Activated gamma-delta T cell (primary cell): ENCODE results near the gene DPP6.

Experiments
- DNase-seq: peaks from one replicate; lab custom pipeline; 2025; lab: John Stamatoyannopoulos, UW

The DPP6 gene

DNA sequence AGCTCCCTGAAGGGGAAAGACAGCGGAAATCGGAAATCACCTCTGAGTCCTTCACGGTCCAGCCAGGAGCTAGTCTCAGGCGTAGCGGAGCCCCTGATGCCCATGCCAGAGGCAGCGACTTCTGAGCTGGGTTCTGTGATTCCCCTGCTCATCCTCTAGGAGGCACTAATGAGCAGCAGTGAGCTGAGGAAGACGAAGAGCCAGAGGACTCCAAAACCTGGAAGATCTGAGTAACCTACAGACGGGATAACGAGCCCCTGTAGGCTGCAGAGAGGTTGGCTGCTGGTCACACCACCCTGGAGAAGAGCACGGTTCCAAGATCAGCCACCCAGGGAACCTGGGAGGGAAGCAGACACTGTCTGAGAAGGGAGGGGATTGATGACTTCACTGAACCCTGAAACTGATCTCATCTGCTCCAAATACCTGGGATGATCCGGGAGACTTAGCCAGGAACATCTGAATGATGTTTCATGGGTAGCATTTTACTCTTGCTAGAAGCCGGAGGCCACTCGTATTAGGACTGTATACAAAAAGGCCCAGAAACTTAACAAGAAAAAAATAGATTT, 646.6 kb downstream of the DPP6 start:
- no peak for DNase-seq

DNA sequence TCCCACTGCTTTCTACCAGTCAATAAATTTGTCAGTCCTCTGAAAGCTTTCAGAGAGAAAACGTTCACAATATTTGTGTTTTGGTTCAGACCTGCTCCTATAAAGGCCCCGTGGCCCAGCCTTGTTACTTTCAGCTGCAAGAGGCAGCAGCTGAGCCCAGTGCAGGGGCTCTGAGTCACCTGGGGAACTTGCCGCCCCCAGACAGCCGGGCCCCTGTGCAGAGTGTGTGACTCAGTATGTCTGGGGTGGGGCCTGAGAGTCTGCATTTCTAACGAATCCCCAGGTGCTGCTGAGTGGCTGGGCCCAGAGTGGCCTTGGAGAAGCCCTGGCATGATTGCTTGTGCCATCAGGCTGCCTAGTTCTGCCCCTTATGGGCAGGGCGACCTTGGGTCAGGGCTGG, 647.2 kb downstream of the DPP6 start:
- no peak for DNase-seq

DNA sequence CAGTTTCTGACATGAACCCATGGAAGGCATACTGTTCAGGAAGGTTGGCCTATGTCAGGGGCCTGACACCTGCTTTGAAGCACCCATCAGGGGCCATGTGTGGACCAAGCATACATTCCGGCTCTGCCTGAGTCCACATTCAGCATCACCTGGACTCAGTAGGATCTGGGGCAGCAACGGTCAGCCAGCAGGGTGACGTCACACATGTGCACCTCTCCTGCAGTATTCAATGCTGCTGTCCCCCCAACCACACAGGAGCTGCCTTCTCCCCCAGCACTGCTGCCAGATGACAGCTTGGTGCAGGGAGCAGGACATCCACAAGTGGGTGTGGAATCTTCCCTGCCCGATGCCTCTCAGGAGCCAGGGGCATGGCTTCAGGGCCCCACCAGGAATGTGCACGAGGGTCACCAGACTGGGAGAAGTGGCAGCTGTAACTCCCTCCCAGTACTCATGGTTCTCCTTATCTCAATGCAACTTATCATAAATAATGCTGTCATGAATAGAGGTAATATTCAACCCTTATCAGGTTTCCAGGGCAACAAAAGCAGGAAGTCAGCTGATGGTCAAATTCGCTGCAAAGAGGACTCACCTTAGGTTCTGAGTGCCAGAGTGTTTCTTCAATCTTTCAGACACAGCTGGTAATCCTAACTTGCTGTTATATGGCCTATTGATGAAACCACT, 657.8 kb downstream of the DPP6 start:
- DNase-seq: no peak

DNA sequence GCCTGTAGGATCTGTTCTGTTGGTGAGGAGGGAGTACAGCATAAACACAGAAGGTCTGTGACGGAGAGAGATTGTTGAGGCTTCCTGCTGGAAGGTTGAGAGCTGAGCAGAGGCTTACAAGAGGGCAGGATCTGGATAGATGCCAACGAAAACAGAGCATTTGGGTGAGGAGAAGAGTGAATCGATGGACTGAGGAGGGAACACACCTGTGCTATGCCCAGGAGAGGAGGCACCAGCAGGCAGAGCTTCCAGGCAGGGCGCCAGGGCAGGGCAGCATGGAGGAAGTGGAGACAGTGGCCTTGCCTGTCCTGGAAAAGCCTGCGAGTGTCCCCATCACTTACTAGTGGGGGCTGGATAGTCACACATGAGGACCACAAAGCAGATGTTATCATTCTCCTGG, 667.8 kb downstream of the DPP6 start:
- DNase-seq: no peak

DNA sequence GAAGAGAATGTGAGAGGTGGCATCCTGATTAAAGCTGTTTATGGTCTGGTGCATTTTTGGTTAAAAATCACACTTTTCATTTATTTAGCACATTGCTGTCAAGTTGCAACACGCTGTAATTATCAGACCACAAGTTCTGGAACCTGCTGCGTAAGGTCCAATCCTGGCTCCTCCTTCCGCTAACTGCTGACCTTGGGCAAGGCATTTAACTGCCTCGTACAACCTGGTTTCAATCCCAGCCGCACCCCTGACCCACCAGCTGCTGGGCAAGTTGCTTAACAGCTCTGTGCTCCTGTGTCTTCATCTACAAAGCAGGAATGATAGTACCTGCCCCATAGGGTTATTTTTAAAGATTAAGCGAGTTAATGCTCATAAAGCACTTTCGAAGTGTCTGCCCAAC, 668.9 kb downstream of the DPP6 start:
- no peak for DNase-seq

DNA sequence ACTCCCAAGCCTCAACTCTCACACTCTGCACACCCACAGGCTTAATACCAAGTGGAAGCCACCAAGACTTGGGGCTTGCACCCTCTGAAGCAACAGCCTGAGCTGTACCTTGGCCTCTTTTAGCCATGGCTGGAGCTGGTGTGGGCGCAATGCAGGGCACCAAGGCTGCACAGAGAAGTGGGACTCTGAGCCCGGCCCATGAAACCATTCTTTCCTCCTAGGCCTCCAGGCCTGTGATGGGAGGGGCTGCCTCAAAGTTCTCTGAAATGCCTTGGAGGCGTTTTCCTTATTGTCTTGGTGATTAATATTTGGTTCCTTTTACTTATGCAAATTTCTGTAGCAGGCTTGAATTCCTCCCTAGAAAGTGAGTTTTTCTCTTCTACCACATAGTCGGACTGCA, 674.2 kb downstream of the DPP6 start:
- DNase-seq: no peak

DNA sequence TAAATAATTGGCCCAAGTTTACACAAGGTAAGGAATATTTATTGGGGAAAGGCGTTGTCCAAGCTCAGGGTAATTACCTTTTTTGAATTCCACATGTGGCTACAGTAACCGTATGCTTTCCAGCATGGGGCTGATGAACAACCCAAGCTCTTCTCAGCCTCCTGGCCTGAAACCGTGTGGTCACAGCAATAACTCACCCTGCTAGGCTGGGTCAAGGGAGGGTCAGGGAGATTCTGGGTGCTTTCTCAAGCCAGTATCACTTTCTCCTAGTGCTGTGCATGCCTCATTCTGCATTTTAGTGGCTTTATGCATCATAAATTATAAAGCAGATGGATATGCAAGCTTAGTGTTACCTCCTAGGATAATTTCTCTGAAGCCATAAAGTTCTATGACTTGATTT, 676.9 kb downstream of the DPP6 start:
- DNase-seq: no peak

DNA sequence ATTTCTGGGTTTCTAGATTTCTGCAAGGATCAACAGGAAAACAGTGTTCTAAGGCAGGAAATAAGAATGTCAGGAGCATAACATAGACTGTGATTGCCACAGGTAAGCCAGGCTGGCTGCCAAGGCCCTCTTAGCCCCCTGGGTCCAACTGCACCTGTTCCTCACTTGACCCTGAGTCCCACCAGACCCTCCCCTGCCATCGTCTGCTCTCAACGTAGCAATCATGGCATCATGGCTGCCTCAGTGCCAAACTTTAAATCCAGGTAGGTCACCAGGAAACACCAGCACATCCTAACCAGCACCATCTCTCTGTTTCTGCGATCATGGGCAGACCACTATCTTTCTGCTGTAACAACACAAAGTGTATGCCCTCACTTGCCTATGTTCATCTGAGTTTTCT, 683.6 kb downstream of the DPP6 start:
- DNase-seq: no peak

DNA sequence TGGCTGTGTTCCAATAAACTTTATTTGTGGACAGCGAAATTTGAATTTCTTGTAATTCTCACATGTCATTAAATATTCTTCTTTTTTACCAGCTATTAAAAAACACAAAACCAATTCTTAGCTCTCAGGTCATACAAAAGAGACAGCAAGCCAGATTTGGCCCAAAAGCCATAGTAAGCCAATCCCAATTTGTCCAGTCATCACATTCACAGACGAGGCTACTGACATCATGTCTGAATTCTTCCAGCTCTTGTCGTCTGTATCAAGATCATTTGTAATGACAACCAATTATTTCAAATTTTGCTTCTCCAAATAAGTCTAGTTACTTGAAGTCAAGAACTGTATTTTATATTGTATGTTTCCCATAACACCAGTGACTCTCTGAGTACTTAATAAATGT, 684.2 kb downstream of the DPP6 start:
- DNase-seq: no peak

DNA sequence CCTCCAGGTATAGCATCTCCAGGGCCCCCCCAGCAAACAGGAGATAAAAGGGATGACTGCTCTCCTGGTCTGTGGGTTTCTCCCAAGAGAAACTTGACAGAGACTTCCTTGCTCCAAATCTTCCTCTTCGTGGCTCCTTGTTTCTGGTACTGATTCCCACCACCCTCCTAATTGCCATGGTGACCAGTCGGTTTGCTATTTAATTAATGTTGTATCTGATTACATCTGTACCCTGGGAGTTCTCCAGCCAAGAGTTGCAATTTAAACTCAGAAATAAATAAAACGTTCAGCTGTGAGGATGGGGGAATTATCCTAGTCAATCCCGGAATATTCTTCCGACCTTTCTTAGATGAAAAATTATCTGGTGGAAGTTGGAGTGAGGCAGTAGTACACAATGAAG, 686.0 kb downstream of the DPP6 start:
- DNase-seq: no peak

DNA sequence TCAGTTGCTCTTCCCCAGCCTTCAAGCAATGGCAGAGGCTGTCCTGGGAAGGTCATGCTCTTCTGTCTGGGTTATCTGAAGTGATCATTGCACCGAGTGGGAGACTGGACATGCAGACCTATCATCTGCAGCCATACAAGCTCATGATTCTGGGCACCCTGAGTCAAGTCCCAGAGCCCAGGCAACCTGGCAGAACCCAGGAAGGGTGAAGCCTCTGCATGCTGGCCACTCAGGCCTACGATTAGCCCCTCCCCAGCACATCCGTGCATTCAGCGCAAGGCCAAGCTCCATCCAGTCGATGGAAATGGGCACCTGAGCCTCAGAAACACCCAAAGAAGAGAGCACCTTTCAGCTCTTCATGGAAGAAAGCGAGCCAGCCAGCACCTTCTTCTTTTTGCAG, 688.9 kb downstream of the DPP6 start:
- DNase-seq: no peak

DNA sequence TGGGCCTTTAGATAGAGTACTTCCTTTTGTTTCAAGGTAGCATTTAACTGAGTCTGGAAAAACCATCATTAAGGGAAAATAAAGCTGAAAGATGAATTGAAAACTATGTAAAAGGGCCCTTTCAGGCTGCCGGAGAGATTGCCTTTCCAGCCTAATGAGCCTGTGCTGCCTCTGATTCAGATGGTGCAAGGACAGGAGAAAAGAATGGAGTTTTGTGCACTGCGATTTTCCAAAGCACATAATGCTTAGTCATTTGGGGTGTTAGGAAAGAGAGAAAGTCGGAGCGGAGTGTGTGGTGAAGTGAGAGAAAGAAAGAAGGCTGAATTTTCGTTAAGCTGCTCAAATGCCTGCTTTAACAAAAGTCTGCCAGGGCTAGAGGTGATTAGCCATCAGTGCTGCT, 691.0 kb downstream of the DPP6 start:
- DNase-seq: no peak

DNA sequence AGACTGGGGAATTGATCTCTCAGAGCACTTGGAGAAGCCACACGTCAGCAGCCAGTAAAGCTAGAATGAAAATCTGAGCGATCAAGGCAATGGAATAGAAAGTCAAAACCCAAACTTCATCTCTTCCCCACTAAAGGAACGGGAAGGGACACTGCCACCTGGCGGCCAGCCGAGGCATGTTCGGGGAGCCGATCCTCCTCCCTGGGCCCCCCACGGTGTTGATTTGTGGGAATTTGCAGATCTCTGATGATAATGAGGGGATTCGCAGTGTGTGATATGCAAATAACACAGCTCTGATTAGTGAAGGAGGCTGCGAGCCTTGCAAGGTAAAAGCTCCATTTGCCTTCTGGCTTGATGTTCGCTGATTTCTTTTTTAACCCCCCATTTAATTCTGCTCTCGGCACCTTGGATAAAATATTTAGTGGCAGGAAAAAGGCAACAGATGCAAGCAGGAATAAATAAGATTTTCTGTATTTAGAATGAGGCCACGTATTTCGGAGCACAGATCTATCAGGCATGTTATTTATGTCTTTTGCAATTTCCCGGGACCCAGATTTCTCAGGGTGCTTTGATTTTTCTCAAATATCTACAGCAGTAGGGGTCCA, 692.2 kb downstream of the DPP6 start:
- no peak for DNase-seq

DNA sequence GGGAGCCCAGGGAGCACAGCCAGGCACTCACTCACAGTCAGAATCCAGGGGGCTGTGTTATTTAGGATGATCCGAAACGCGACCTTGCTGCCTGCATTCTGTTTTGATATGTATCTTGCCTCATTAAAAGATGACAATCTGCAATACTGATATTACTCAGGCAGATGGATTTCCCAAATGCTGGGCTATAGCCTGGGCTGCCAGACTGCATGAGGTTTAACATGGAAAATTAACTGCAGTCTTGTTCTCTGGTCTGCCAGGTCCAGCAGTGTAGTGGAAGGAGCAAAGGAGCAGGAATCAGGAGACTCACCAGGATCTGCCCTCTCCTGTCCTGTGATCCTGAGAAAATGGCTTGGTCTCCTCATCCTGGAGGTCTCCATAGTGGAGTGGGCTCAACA, 692.7 kb downstream of the DPP6 start:
- no peak for DNase-seq

DNA sequence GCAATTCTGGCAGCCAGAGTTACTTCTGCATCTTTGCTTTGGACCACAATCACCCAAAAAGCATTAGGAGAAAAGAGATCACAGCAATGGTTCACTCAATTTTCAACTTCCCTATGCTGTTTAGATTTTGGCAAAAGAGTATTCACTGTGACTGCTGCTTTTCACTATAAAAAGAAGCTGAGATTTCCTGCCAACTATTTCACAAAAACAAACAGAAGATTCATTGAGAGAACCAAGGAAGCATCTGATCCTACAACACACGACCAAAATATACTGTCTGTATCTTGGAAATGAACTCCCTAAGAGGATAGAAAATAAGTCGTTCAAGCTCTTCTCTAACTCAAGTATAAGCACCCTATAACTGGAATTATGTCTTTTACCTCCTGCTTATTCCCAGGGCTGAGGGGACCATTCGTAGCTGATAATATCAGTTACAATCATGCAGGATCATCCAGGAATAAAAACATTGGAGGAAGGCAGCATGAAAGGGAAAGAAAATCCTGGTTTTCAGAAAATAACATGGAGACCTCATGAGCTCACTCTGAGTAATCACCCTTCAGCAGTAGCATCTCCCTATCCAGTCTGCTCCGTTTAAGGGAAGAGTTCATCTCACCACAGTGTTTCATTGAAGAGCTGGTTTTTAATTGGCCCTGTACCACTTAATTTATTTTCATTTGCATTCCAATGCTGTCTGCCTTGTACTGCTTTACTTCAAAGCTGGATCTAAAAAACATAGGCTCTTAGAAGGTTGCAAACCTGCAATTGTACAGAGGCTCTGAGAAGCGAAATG, 694.6 kb downstream of the DPP6 start:
- DNase-seq: no peak

DNA sequence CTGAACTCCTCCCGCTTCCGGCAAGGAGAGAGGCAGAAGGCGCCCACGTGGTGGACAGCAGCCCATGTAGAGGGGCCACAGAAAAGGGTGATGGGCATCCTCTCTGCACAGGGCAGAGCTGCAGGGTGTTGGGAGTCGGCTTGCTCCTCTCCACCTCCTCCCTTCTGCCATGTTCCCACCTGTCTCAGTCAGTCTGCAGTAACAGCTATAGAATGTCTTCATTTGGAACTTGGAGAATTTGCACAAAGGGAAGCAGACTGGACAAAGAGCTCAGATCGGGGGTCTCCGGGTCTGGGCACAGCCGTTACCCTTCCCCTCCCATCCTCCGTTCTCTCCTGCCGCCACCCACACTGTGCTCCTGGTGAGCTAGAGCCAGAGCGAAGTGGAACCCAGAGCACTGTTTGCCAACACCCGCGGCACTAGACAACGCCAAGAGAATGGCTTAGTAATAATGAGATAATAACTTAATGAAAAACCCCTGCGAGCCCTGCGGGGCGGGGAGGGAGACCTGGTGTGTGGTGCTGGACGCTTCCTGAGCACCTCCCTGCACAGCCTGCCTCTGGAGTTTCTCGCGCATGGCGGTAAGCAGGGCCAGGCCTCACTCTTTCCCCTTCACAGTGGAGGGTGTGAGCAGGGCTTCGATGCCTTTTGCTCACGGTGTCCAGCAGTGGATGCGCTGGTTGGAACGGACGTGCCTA, 696.0 kb downstream of the DPP6 start:
- DNase-seq: no peak

DNA sequence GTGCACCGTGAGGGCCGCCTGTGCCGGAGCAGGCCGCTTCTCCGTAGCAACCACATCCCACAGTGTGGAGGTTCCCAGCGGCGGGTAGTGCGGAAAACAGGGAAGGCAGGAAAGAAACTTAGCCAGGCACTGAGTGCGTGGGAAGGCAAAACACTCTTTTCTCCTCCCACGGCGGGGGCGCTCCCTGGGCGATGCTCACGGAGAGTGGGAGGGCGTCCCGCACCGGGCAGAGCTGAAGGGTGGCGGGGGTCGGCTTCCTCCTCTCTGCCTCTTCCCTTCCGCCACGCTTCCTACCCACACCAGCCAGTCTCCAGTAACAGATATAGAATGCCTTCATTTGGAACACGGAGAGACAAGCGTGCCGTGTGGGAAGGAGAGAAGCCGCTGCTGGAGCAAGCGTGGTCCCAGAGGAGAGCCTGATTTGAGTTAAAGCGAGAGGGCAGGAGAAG, 698.2 kb downstream of the DPP6 start:
- DNase-seq: no peak

DNA sequence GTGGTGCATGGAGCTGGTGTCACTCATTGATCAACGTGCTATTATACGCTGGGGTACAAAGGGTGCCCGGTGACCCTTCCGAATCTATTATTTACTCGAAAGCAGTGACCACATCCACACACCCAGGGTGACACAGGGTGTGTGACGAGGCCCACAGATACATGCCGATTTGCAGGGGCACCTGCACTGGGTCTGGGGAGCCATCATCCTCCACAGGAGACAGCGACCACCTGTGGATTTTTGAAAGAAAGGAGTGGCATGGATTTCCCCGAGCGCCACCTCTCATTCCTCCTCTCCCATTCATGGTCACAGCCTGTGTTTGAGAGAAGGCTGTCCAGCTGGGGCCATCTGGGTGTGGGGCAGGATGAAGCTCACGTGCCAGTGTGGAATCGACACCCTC, 701.0 kb downstream of the DPP6 start:
- no peak for DNase-seq

DNA sequence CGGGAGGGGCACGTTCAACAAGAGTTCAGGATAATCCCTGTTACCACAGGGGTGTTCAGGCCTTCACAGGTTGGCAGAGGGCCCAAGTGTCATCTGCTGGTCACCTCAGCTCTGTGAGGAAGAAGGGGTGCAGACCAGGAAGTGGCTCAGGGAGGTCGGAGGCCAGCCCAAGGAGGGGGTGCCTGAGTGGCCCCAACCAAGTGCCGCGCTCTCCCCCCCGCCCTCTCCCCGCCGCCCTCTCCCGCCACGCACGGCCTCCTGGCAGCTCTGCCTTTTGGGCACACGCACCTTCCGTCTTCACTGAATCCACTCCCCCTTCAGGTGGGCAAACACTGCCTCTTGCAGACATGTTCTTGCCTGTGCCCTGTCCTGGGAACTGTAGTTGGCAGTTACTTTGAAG, 705.6 kb downstream of the DPP6 start:
- no peak for DNase-seq

DNA sequence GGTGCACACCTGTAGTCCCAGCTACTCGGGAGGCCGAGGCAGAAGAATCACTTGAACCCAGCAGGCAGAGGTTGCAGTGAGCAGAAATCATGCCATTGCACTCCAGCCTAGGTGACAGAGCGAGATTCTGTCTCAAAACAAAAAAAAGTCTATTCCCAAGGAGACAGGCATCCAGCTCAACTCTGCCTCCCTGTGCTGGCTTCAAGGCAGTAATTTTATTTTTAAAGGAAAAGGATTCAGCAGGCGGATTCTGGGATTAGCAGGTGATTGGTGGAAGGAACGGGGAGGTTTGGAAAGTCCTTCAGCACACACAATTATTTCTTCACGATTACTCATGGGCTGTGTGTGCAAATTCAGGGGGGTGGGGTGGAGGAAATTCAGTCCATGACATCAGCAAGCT, 707.8 kb downstream of the DPP6 start:
- no peak for DNase-seq

DNA sequence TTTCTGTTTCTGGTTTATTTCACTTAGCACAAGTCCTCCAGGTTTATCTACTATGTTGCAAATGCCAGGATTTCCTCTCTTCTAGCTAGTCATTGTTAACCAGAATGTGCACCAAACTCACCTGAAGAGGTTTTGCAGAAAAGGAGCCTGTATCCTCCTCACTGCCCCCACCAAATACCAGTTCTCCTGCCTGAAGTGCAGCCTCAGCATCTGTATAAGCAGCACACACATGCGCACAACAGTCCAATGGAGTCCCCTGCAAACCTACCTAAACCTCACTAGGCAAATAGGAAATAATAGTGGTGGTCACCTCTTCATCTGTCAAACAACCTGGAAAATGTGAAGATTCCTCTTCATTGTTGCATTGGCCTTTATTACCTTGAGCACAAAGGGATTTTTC, 712.9 kb downstream of the DPP6 start:
- no peak for DNase-seq

DNA sequence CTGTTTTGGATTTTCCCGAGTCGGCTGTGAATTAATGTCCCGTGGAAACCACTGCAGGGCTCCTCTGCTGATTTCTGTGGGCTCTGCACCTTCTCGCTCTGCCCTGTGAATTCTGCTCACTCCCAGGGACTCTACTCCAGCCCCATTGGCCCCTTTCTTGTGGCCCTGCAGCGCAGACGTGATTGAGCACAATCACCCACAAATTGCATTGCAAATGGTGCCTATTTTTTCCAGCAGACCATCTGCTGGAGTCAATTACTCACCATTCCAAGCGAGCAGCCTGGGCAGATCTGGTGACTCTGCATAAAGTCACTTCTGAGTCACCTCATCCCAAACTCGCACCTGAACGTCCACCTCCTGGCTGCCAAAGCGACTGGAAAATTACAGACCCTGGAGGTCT, 714.9 kb downstream of the DPP6 start:
- DNase-seq: no peak
